ENCODE data around the gene RNASE4. TPM values are rescaled to one million over a fixed set of nuclear protein-coding genes. Genes with fewer than 3 reads are reported as not detected.

The RNASE4 gene
- polyA plus RNA-seq, 1 of the 3 experiments (the other 2 are of a cell fraction) = 11.6 TPM

GRCh38 chr14:20746566-20746965 is 62.2 kb downstream of the RNASE4 start:
- no peaks in the 10 kb centered on the region for H3K9me3 ChIP-seq
- TF ChIP-seq YY1 (IDR thresholded peaks at IDR 0.05; ENCODE audit: low read depth) = no peak
- no peak for TF ChIP-seq USF2 (IDR thresholded peaks at IDR 0.05; ENCODE audit: borderline replicate concordance, low read depth, low read length)
- TF ChIP-seq CTCF (IDR thresholded peaks at IDR 0.05) = no peak
- no peak for TF ChIP-seq TCF12 (IDR thresholded peaks at IDR 0.05)
- no peak for TF ChIP-seq EP300 (IDR thresholded peaks at IDR 0.05; ENCODE audit: borderline replicate concordance in 1 of 2, low read depth in 1 of 2, low read length in 1 of 2)
- TF ChIP-seq CHD2 (IDR thresholded peaks at IDR 0.05; ENCODE audit: low read length, partially characterized antibody) = no peak
- no peak for TF ChIP-seq RXRA (IDR thresholded peaks at IDR 0.05; ENCODE audit: borderline replicate concordance, low read depth)
- TF ChIP-seq RAD21 (IDR thresholded peaks at IDR 0.05; ENCODE audit: low read length) = no peak
- no peak overlapping the region for H3K4me3 ChIP-seq (ENCODE audit: low read depth in 2 of 2, low read length in 1 of 2)
- no peak overlapping the region for H3K9ac ChIP-seq
- no peaks in the 10 kb centered on the region for H3K79me2 ChIP-seq (ENCODE audit: insufficient read depth)
- no peak overlapping the region for H3K4me2 ChIP-seq
- no peaks in the 10 kb centered on the region; the same call in 1 of the 2 replicates for H3K27me3 ChIP-seq (ENCODE audit: insufficient read depth)
- WGBS (ENCODE audit: low lambda C conversion rate) = 12% methylated on average over 3 of the region's 3 CpGs
- no peak overlapping the region for H3K27ac ChIP-seq (ENCODE audit: low read depth in 2 of 2, low read length in 1 of 2)
- H3K4me1 ChIP-seq (ENCODE audit: control insufficient read depth in 1 of 2, insufficient read depth in 2 of 2, low read depth in 1 of 2, low read length in 1 of 2) = no peaks in the 10 kb centered on the region
- H4K20me1 ChIP-seq (ENCODE audit: insufficient read depth) = no peaks in the 10 kb centered on the region
- H2AFZ ChIP-seq (ENCODE audit: low read depth) = no peak overlapping the region
- H3K36me3 ChIP-seq (replicated peaks in 1 of 2; ENCODE audit: control insufficient read depth in 1 of 2, insufficient read depth in 2 of 2, low read length in 1 of 2) = no peaks in the 10 kb centered on the region
- POLR2A ChIA-PET = interaction anchor here (0.6 kb wide), 1 partner anchor 59 kb away, joined by 4 read pairs; no protein-coding TSS in a partner anchor
- DNase-seq = no peak
- CTCF ChIA-PET = no interaction called here
- H3F3A ChIP-seq (replicated peaks; ENCODE audit: insufficient read depth) = no peaks in the 10 kb centered on the region
- H3K9me2 ChIP-seq = no peaks in the 10 kb centered on the region

GRCh38 chr14:20748439-20748838 is 64.1 kb downstream of the RNASE4 start:
- H3K4me1 ChIP-seq (ENCODE audit: control insufficient read depth in 1 of 2, insufficient read depth in 2 of 2, low read depth in 1 of 2, low read length in 1 of 2) = no peaks in the 10 kb centered on the region
- H3K79me2 ChIP-seq (ENCODE audit: insufficient read depth) = no peaks in the 10 kb centered on the region
- CTCF ChIA-PET = no interaction called here
- H3K27ac ChIP-seq (ENCODE audit: low read depth in 2 of 2, low read length in 1 of 2) = no peak overlapping the region
- no peaks in the 10 kb centered on the region for H3F3A ChIP-seq (replicated peaks; ENCODE audit: insufficient read depth)
- H2AFZ ChIP-seq (ENCODE audit: low read depth) = no peak overlapping the region
- no peak overlapping the region for H3K9ac ChIP-seq
- H3K27me3 ChIP-seq (ENCODE audit: insufficient read depth) = no peaks in the 10 kb centered on the region; the same call in 1 of the 2 replicates
- H3K4me3 ChIP-seq (ENCODE audit: low read depth in 2 of 2, low read length in 1 of 2) = no peak overlapping the region
- no peaks in the 10 kb centered on the region for H3K9me2 ChIP-seq
- no peak overlapping the region for H3K4me2 ChIP-seq
- POLR2A ChIA-PET = no interaction called here
- H3K36me3 ChIP-seq (replicated peaks in 1 of 2; ENCODE audit: control insufficient read depth in 1 of 2, insufficient read depth in 2 of 2, low read length in 1 of 2) = no peaks in the 10 kb centered on the region
- DNase-seq = no peak
- no peaks in the 10 kb centered on the region for H4K20me1 ChIP-seq (ENCODE audit: insufficient read depth)
- 9% methylated on average over 2 of the region's 2 CpGs for WGBS (ENCODE audit: low lambda C conversion rate)
- no peaks in the 10 kb centered on the region for H3K9me3 ChIP-seq
- TF ChIP-seq GATA2 (CRISPR knock-in tag; IDR thresholded peaks at IDR 0.05) (no peak), ELF1 (IDR thresholded peaks at IDR 0.05) (no peak), IRF3 (IDR thresholded peaks at IDR 0.05; ENCODE audit: low read depth, low read length) (no peak), YY1 (IDR thresholded peaks at IDR 0.05; ENCODE audit: low read depth) (no peak), CTCF (IDR thresholded peaks at IDR 0.05) (no peak), SMC3 (IDR thresholded peaks at IDR 0.05; ENCODE audit: low read depth, low read length) (no peak), FOXM1 (IDR thresholded peaks at IDR 0.05; ENCODE audit: low read depth) (no peak), REST (IDR thresholded peaks at IDR 0.05; ENCODE audit: low read depth, low read length) (no peak), CHD2 (IDR thresholded peaks at IDR 0.05; ENCODE audit: low read length, partially characterized antibody) (no peak), MXI1 (IDR thresholded peaks at IDR 0.05; ENCODE audit: low read depth, low read length) (no peak), MEF2A (IDR thresholded peaks at IDR 0.05; ENCODE audit: borderline replicate concordance, low read depth) (no peak), USF1 (IDR thresholded peaks at IDR 0.05; ENCODE audit: borderline replicate concordance, low read depth) (no peak), TCF12 (IDR thresholded peaks at IDR 0.05) (no peak)
